Measurements from ENCODE around the gene RBPJ. TPM values are rescaled to one million over a fixed set of nuclear protein-coding genes. Genes with fewer than 3 reads are reported as not detected.
A peak's percentile ranks its signal among the peaks of the same experiment; 100 is the strongest.

The RBPJ gene
- 42.0 TPM for polyA plus RNA-seq (2013, experiment 1 of 2; ENCODE audit: insufficient read length)
- 48.6 TPM for polyA plus RNA-seq (2013, experiment 2 of 2; ENCODE audit: insufficient read length)

- DNase-seq = peak; percentile 99
Measured at GRCh38 chr4:26320538-26321372, at the start of gene RBPJ. Gene RBPJ, plus strand, starts transcription at chr4:26321014. Its CDS starts 15 bp downstream, at chr4:26321029.

GRCh38 chr4:26271703-26272102 is 49.1 kb upstream of the RBPJ start:
- DNase-seq = no peak

- DNase-seq = no peak
Measured at GRCh38 chr4:26272654-26273615, 47.9 kb upstream of the RBPJ start.

- DNase-seq = no peak
Measured at GRCh38 chr4:26273616-26273980, 47.2 kb upstream of the RBPJ start.

- no peak for DNase-seq
Measured at GRCh38 chr4:26275281-26275680, 45.5 kb upstream of the RBPJ start.

GRCh38 chr4:26279446-26279845 is 41.4 kb upstream of the RBPJ start:
- DNase-seq = no peak

GRCh38 chr4:26281881-26282280 is 38.9 kb upstream of the RBPJ start:
- DNase-seq = peak; percentile 56

- DNase-seq = no peak
Measured at GRCh38 chr4:26284536-26284935, 36.3 kb upstream of the RBPJ start.

GRCh38 chr4:26285272-26285671 is 35.5 kb upstream of the RBPJ start:
- no peak for DNase-seq

- no peak for DNase-seq
Measured at GRCh38 chr4:26287756-26288155, 33.1 kb upstream of the RBPJ start.

GRCh38 chr4:26288355-26288909 is 32.4 kb upstream of the RBPJ start:
- DNase-seq = peak; percentile 77

GRCh38 chr4:26289401-26289800 is 31.4 kb upstream of the RBPJ start:
- DNase-seq = no peak

- DNase-seq = peak; percentile 10
Measured at GRCh38 chr4:26290321-26290720, 30.5 kb upstream of the RBPJ start.

GRCh38 chr4:26294904-26295303 is 25.9 kb upstream of the RBPJ start:
- DNase-seq = peak; percentile 28

- no peak for DNase-seq
Measured at GRCh38 chr4:26296021-26296420, 24.8 kb upstream of the RBPJ start.

GRCh38 chr4:26296514-26296913 is 24.3 kb upstream of the RBPJ start:
- no peak for DNase-seq

- no peak for DNase-seq
Measured at GRCh38 chr4:26297219-26297618, 23.6 kb upstream of the RBPJ start.

- peak; percentile 88 for DNase-seq
Measured at GRCh38 chr4:26298198-26298947, 22.4 kb upstream of the RBPJ start.

- no peak for DNase-seq
Measured at GRCh38 chr4:26299254-26299882, 21.4 kb upstream of the RBPJ start.

- DNase-seq = no peak
Measured at GRCh38 chr4:26300314-26301307, 20.2 kb upstream of the RBPJ start.

All from fibroblast of skin of scalp (primary cell).